RKO (cell line): ENCODE results near the gene ENO2.

Source experiments
- DNase-seq: peaks from one replicate; pipeline ENCODE4 v3.0.0-alpha.2; 2016; ENCODE audit warnings: low spot score

The ENO2 gene

GRCh38 chr12:6932766-6933165 lies 18.4 kb downstream of the ENO2 start:
- no peak for DNase-seq

- DNase-seq = no peak
Observed at GRCh38 chr12:6934110-6934509, 19.7 kb downstream of the ENO2 start.

DNA sequence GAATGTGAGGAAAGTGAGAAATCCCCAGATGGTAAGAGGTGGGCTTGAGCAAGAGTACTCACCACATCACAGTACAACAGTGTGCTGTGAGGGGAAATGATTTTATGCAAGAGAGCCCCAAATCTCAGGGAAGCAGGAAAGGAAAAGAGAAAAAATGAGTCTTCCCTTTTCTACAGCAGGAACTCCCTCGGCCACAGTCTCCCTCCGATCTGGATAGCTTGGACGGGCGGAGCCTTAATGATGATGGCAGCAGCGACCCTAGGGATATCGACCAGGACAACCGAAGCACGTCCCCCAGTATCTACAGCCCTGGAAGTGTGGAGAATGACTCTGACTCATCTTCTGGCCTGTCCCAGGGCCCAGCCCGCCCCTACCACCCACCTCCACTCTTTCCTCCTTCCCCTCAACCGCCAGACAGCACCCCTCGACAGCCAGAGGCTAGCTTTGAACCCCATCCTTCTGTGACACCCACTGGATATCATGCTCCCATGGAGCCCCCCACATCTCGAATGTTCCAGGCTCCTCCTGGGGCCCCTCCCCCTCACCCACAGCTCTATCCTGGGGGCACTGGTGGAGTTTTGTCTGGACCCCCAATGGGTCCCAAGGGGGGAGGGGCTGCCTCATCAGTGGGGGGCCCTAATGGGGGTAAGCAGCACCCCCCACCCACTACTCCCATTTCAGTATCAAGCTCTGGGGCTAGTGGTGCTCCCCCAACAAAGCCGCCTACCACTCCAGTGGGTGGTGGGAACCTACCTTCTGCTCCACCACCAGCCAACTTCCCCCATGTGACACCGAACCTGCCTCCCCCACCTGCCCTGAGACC lies 21.2 kb downstream of the ENO2 start:
- DNase-seq = no peak

DNA sequence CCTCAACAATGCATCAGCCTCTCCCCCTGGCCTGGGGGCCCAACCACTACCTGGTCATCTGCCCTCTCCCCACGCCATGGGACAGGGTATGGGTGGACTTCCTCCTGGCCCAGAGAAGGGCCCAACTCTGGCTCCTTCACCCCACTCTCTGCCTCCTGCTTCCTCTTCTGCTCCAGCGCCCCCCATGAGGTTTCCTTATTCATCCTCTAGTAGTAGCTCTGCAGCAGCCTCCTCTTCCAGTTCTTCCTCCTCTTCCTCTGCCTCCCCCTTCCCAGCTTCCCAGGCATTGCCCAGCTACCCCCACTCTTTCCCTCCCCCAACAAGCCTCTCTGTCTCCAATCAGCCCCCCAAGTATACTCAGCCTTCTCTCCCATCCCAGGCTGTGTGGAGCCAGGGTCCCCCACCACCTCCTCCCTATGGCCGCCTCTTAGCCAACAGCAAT lies 21.8 kb downstream of the ENO2 start:
- DNase-seq = no peak

GRCh38 chr12:6936636-6937480 lies 22.5 kb downstream of the ENO2 start:
- DNase-seq = no peak

DNA sequence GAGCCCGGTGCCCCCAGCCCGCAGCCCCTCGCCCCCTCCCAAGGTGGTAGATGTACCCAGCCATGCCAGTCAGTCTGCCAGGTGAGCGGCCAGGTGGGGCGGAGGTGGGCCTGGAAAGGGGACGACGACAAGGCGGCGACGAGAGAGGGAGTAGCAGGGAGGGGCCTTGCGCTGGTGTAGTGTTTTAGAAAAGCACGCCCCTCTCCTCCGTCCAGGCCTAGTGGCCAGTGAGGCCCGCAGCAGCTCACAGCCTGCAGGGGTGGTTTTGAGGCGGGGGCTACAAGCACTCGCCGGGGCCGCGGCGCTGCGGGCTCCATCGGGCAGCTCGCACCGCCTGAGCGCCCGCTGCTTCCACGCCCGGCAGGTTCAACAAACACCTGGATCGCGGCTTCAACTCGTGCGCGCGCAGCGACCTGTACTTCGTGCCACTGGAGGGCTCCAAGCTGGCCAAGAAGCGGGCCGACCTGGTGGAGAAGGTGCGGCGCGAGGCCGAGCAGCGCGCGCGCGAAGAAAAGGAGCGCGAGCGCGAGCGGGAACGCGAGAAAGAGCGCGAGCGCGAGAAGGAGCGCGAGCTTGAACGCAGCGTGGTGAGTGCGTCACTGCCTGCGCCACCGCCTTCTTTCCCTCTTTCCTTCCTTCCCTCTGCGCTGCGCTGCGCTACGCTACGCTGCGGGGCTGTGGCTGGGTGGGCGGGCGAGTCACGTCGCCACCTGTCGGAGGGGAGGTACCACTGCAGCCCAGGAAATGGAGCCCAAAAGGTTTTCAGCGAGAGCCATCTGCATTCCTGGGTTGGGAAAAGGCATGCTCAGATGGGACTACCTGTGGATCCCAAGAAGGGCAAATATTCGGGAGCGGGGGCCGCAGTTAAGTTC lies 23.3 kb downstream of the ENO2 start:
- DNase-seq = peak; percentile 94

DNA sequence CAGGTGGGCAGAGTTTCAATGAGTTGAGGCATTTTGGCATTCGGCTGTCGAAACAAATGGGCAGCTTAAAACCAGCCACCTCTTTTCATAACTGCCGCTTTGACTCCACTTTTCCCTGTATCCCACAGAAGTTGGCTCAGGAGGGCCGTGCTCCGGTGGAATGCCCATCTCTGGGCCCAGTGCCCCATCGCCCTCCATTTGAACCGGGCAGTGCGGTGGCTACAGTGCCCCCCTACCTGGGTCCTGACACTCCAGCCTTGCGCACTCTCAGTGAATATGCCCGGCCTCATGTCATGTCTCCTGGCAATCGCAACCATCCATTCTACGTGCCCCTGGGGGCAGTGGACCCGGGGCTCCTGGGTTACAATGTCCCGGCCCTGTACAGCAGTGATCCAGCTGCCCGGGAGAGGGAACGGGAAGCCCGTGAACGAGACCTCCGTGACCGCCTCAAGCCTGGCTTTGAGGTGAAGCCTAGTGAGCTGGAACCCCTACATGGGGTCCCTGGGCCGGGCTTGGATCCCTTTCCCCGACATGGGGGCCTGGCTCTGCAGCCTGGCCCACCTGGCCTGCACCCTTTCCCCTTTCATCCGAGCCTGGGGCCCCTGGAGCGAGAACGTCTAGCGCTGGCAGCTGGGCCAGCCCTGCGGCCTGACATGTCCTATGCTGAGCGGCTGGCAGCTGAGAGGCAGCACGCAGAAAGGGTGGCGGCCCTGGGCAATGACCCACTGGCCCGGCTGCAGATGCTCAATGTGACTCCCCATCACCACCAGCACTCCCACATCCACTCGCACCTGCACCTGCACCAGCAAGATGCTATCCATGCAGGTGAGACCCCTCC lies 24.2 kb downstream of the ENO2 start:
- no peak for DNase-seq

DNA sequence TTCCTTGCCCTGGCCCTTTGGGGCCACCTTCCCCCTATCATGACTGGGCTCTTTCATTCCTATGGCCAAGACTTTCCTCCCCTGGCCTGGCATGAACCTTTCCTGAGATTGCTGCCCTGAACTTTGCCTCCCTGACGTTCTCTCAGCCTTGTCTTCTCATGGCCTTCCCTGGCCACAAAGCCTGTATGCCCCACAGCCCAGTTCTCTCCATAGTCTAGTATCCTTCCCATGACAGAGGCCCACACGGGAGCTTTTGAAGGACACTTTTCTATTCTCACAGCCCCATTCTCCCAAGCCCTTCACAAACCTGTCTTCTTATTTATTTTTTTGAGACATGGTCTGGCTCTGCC lies 24.8 kb downstream of the ENO2 start:
- no peak for DNase-seq

DNA sequence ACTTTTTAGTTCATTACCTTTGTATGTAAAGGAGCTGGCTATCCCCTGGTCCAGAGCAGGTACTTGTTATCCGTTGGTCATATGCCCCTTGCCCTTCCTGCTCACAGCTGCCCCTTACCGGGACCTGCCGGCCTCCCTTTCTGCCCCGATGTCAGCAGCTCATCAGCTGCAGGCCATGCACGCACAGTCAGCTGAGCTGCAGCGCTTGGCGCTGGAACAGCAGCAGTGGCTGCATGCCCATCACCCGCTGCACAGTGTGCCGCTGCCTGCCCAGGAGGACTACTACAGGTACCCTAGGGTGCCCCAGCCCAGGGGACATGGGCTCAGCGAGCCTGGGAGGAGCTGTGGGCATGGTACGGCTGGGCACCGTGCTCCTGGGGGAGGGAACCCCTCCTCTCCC lies 26.9 kb downstream of the ENO2 start:
- no peak for DNase-seq

DNA sequence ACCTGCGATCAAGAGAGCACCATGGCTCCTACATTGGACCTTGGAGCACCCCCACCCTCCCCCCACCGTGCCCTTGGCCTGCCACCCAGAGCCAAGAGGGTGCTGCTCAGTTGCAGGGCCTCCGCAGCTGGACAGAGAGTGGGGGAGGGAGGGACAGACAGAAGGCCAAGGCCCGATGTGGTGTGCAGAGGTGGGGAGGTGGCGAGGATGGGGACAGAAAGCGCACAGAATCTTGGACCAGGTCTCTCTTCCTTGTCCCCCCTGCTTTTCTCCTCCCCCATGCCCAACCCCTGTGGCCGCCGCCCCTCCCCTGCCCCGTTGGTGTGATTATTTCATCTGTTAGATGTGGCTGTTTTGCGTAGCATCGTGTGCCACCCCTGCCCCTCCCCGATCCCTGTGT lies 27.4 kb downstream of the ENO2 start:
- DNase-seq = no peak

DNA sequence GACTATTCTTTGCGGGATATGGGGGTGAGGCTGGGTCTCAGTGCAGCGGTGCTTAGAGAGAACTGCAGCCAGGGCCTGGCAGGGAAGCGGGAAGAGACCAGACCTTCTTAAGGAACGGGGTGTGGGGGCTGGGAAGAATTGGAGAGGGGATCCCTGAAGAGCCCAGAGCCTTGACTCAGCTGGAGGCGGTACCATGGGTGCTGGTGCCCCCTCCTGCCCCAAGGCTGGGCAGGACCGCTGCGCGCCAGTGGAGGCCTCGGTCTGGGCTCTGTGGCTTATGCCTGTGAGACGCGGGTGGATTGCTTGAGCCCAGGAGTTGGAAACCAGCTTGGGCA lies 27.9 kb downstream of the ENO2 start:
- no peak for DNase-seq

DNA sequence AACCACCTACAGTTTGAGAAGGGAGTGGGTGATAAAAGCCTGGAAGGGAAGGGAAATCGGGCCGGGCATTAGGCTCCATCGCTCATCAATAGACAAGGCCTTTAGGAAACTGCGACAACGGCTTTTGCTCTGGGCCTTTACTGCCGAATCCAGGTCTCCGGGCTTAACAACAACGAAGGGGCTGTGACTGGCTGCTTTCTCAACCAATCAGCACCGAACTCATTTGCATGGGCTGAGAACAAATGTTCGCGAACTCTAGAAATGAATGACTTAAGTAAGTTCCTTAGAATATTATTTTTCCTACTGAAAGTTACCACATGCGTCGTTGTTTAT lies 29.0 kb downstream of the ENO2 start:
- peak; percentile 94 for DNase-seq

GRCh38 chr12:6943722-6944380 lies 29.5 kb downstream of the ENO2 start, which contains the start of the genes C12orf57 and RNU7-1:
Gene C12orf57 (plus strand): TSS chr12:6944022. CDS start chr12:6944122, 100 bp downstream.
Gene RNU7-1 (plus strand): TSS chr12:6943816.
- peak; percentile 97 for DNase-seq

DNA sequence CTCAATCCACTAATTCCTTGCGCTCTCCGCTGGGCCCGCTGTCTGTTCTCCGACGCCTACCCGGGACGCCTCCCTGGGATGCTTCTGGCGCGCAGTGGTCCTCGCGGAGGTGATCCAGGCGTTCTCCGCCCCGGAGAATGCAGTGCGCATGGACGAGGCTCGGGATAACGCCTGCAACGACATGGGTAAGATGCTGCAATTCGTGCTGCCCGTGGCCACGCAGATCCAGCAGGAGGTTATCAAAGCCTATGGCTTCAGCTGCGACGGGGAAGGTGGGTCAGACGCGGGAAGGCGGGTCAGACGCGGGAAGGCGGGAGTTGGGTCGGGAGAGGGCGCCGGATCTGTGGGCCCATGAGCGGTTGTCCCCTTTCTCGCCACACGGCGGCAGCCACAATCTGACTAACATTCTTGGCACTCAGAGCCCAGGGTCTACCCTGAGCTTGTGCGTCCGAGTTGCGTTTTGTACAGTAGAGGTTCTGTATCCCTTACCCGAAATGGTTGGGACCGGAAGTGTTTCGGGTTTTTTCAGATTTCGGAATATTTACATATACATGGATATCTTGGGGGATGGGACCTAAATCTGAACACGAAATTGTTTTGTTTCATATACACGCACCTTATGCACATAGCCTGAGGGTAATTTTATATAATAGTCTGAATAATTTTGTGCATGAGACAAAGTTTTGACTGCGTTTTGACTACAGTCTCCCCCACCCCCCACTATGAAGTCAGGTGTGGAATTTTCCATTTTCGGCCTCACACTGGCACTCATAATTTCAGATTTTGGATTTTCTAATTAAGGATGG lies 30.2 kb downstream of the ENO2 start:
- peak; percentile 98 for DNase-seq

- DNase-seq = peak; percentile 25
Observed at GRCh38 chr12:6945613-6946012, 31.2 kb downstream of the ENO2 start.

DNA sequence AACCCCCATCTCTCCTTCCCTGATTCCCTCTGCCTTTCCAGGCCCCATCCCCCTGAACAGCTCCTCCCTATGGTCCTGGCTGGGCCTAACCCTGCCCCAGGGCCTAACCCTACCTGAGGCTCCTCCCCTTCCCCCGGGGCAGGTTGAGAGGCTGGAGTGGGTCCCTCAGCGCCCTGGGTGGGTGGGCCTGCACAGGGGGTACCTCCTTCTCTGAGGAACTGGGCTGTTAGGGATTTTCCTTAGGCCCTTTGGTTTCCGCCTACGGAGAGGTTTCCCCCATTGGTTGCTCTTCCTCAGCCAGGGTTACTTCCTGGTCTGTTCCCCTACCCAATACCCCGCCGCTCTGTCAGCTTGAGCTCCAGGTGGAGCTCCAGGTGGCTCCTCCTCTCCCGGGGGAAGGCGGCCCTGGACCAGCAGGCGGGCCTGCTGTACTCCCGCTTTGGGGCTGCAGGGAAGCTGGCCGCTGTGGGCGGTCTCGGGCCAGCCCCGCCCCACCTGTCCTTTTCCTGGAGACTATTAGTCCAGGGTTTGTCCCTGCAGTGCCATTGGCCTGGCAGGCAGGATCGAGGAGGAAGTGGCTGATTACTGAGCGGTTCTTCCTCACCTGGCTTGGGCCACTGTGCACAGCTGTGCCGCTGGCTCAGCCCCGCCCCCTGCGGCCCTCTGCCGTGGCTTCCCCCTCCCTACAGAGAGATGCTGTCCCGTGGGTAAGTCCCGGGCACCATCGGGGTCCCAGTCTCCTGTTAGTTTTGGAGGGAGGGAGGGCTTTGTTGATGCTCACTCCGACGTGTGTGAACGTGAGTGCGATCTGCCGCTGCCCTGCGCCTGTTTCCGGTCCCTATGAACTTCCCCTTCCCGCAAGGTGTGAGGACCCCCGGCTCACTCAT lies 31.9 kb downstream of the ENO2 start:
- DNase-seq = no peak

- no peak for DNase-seq
Observed at GRCh38 chr12:6946920-6947374, 32.6 kb downstream of the ENO2 start.

DNA sequence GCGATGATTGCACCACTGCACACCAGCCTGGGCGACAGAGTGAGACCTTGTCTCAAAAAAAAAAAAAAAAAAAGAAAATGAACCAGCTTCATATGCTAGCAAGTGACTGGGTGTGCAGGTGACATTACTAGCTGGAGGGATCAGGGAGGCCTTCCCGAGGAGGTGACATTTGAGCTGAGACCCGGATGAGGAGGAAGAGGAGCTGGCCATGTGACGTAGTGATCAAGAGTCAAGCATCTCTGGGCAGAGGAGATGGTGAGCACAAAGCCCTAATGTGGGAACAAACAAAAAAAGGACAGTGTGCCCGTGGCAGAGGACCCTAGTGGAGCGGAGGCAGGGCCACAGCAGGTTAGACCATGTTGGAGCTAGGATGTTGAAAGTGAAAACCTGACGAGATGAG lies 33.2 kb downstream of the ENO2 start:
- no peak for DNase-seq
